ENCODE measurements around the gene UEVLD. TPM values are rescaled to one million over a fixed set of nuclear protein-coding genes. Genes with fewer than 3 reads are reported as not detected.

Gene UEVLD
- polyA plus RNA-seq, 6 donors from 2014 or later: 6.6 to 12.4 (median 8.9) TPM

Other genes starting within 250 kb of the UEVLD start
- 100 to 1,000 TPM; 224 to 298 (median 251) TPM for gene LDHA, start 194.2 kb downstream of the UEVLD start, polyA plus RNA-seq (ENCODE audit: low read depth in 6 of 6)
- 1 to 10 TPM in 1 of 6 donors, not detected in 5; 4.2 TPM for gene LDHC, start 176.4 kb downstream of the UEVLD start, polyA plus RNA-seq (ENCODE audit: low read depth in 6 of 6)
- gene LDHAL6A, start 132.9 kb downstream of the UEVLD start, polyA plus RNA-seq (ENCODE audit: low read depth in 6 of 6): under 1 TPM in 1 of 6 donors, not detected in 5; 0.50 TPM
- 100 to 1,000 TPM in 1 of 6 donors, 10 to 100 TPM in 5; 72.9 to 101 (median 87.0) TPM for gene TSG101, start 61.8 kb downstream of the UEVLD start, polyA plus RNA-seq (ENCODE audit: low read depth in 6 of 6)
- gene MISFA, start 11.1 kb upstream of the UEVLD start, polyA plus RNA-seq (ENCODE audit: low read depth in 6 of 6): under 1 TPM in 5 of 6 donors, not detected in 1; 0.43 to 0.94 (median 0.51) TPM
- 10 to 100 TPM in 4 of 6 donors, 1 to 10 TPM in 2; 3.8 to 15.5 (median 10.9) TPM for gene SPTY2D1, start 45.6 kb upstream of the UEVLD start, polyA plus RNA-seq (ENCODE audit: low read depth in 6 of 6)
- 1 to 10 TPM in 1 of 6 donors, under 1 TPM in 4, not detected in 1; 0.45 to 1.1 (median 0.81) TPM for gene TMEM86A, start 110.0 kb upstream of the UEVLD start, polyA plus RNA-seq (ENCODE audit: low read depth in 6 of 6)
- 1 to 10 TPM; 1.8 to 3.9 (median 2.9) TPM for gene IGSF22, start 137.5 kb upstream of the UEVLD start, polyA plus RNA-seq (ENCODE audit: low read depth in 6 of 6)
- gene PTPN5, start 203.1 kb upstream of the UEVLD start, polyA plus RNA-seq (ENCODE audit: low read depth in 6 of 6): not detected

Data from naive B cell (primary cell).